Kidney (tissue), 14 donors: ENCODE measurements around the gene NOL12. TPM values are rescaled to one million over a fixed set of nuclear protein-coding genes. Genes with fewer than 3 reads are reported as not detected.
A peak's percentile ranks its signal among the peaks of the same experiment; 100 is the strongest.

ENCODE experiments used
- DNase-seq, 5 donors: peaks; one replicate each; pipeline ENCODE4 v3.0.0-alpha.2; 2013 to 2020
- FAIRE-seq: peaks from 2 replicates; lab custom pipeline; 2012; peaks lifted over from hg19 to GRCh38; lab: Jason Lieb, UNC
- H3K27ac ChIP-seq, 2 donors: one replicate each; pipeline ENCODE4 v1.7.0; 2013; ENCODE audit warnings: low read depth in 2 of 2, low read length in 2 of 2, inconsistent platforms in 1 of 2
- H3K27me3 ChIP-seq: one replicate; pipeline ENCODE4 v1.7.1; 2013; ENCODE audit warnings: low read length, inconsistent platforms; ENCODE audit not compliant: control insufficient read depth, insufficient read depth
- H3K36me3 ChIP-seq, 3 donors: one replicate each; pipeline versions ENCODE4 v1.7.0 to v1.7.1; 2013; ENCODE audit warnings: low read length in 3 of 3, control low read depth in 1 of 3, inconsistent platforms in 1 of 3; ENCODE audit not compliant: insufficient read depth in 3 of 3, control insufficient read depth in 2 of 3
- H3K4me1 ChIP-seq, 3 donors: one replicate each; pipeline versions ENCODE4 v1.7.0 to v1.7.1; 2013; ENCODE audit warnings: low read length in 3 of 3, inconsistent platforms in 1 of 3, low read depth in 1 of 3; ENCODE audit not compliant: control insufficient read depth in 2 of 3, insufficient read depth in 2 of 3
- H3K4me3 ChIP-seq, 3 donors: one replicate each; pipeline versions ENCODE4 v1.7.0 to v1.8.1; 2013; ENCODE audit warnings: low read length in 3 of 3, control low read depth in 1 of 3, inconsistent platforms in 1 of 3
- H3K9ac ChIP-seq, 3 donors: one replicate each; pipeline versions ENCODE4 v1.7.0 to v1.7.1; 2013; ENCODE audit warnings: low read length in 3 of 3, control low read depth in 1 of 3, inconsistent platforms in 1 of 3
- H3K9me3 ChIP-seq, 3 donors: one replicate each; pipeline versions ENCODE4 v1.7.0 to v1.7.1; 2013; ENCODE audit warnings: low read length in 3 of 3, control low read depth in 1 of 3, inconsistent platforms in 1 of 3; ENCODE audit not compliant: control insufficient read depth in 2 of 3, insufficient read depth in 1 of 3
- CTCF ChIP-seq: IDR thresholded peaks from 3 replicates; pipeline ENCODE4 v1.5.1; 2012; ENCODE audit warnings: mild to moderate bottlenecking, moderate library complexity, borderline replicate concordance; ENCODE audit not compliant: insufficient read depth; ENCODE audit errors: extremely low read depth
- intact Hi-C: fragments of 100-400 bp; cut with DNase I; formaldehyde crosslinking; loops from one replicate; pipeline ENCODE4 v1.11.1; 2022
- polyA plus RNA-seq: library from polyadenylated mRNA; stranded (reverse); fragments of 350-450 nt; fragmentation: Illumina TruSeq; extraction: RNeasy Lipid Tissue Mini Kit (QIAGEN cat#74804); gene quantifications from one replicate; pipeline ENCODE4 v1.2.3, GENCODE V29; 2014; ENCODE audit warnings: low read depth, low replicate concordance; ENCODE audit not compliant: insufficient read depth
- total RNA-seq: library from RNA; stranded (reverse); fragmentation: NEBNext Ultra II Directional; extraction: Animal tissue kit (Norgen Biotek cat#: 25700); gene quantifications from one replicate; pipeline ENCODE4 v1.2.1, GENCODE V29; 2021
- donor health status: control.
- donor health status: control.
- donor health status: control.
- donor health status: control.
- donor health status: control.
- donor health status: DM: yes; HTN: yes; CAD: no.
- donor health status: Normal renal cell carcinoma (clear cell type).

The NOL12 gene
- total and polyA plus RNA-seq, 2 donors from 2014 or later: 26.3 to 27.5 TPM

DNA sequence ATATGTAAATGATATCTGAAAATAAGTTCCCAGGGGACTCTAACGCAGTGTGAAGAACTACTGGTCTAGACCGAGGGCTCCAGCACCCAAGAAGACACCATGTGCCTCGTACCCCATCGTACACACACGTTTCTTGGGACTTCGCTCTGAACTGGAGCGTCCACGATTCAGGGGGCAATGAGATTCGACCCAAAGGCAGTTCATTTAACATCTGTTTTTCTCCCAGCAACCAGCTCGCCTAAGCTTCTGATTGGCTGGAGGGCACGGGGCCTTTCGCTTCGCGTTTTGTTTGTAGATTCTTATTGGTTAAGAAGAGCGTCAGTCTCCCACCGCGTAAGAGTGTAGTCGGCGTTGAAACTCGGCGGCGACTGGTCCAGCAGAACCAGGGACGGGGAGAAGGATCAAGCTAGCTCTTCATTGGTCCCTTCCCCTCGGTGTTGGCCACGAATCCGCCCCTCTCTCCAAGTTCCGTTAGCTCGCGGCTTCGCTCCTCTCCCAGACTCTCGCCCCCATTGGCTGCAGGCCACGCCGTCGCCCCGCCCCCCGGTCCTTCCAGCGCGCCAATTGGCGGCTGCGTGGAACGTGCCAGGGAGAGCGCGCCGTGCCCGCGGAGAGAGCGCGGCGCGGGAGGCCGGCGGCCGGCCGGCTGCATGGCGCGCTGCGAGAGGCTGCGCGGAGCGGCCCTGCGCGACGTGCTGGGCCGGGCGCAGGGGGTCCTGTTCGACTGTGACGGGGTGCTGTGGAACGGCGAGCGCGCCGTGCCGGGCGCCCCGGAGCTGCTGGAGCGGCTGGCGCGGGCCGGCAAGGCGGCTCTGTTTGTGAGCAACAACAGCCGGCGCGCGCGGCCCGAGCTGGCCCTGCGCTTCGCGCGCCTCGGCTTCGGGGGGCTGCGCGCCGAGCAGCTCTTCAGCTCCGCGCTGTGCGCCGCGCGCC is 27.7 kb upstream of the NOL12 start, which contains the start of gene PDXP:
PDXP (plus strand) TSS at position 591 of the 933 bp plus-strand sequence; CDS start at position 651, 60 bp downstream.
- DNase-seq (peak; percentile 99 to 100 (median 100)), FAIRE-seq (peak; percentile 99)
- intact Hi-C loops: no loop called here
- no peak for TF ChIP-seq CTCF
- H3K9ac ChIP-seq: peak within 1 kb of the TSS; percentile 51 to 71 (median 67)
- H3K4me3 ChIP-seq: peak within 1 kb of the TSS; percentile 67 to 90 (median 79)
- H3K27ac ChIP-seq: peak within 1 kb of the TSS in 1 of 2 donors; percentile 57
- H3K9me3 ChIP-seq: no peaks in the 10 kb centered on the region
- no peaks in the 10 kb centered on the region for H3K27me3 ChIP-seq
- peaks cover 5 to 28% (median 9%) of the 10 kb centered on the region in 3 donors for H3K4me1 ChIP-seq
- H3K36me3 ChIP-seq: no peaks in the 10 kb centered on the region

GRCh38 chr22:37659066-37659896 is 26.9 kb upstream of the NOL12 start:
- TF ChIP-seq CTCF: no peak
- intact Hi-C loops: no loop called here
- FAIRE-seq (no peak), DNase-seq (peak in 3 of 5 donors; percentile 18 to 76 (median 44))
- no peaks in the 10 kb centered on the region for H3K9me3 ChIP-seq
- H3K36me3 ChIP-seq: no peaks in the 10 kb centered on the region
- H3K27ac ChIP-seq: peak overlapping the region in 1 of 2 donors; percentile 57
- no peaks in the 10 kb centered on the region for H3K27me3 ChIP-seq
- H3K9ac ChIP-seq: peak overlapping the region in 2 of 3 donors; percentile 17 to 51
- peak overlapping the region; percentile 42 to 67 (median 66) for H3K4me3 ChIP-seq
- H3K4me1 ChIP-seq: peaks cover 5 to 28% (median 9%) of the 10 kb centered on the region in 3 donors

- Histone ChIP-seq H3K9me3 (no peaks in the 10 kb centered on the region), H3K27ac (no peak overlapping the region), H3K4me3 (peak overlapping the region in 2 of 3 donors; percentile 66 to 67), H3K9ac (peak overlapping the region in 1 of 3 donors; percentile 51), H3K36me3 (no peaks in the 10 kb centered on the region), H3K27me3 (no peaks in the 10 kb centered on the region), H3K4me1 (peaks cover 5 to 28% (median 9%) of the 10 kb centered on the region in 3 donors)
- intact Hi-C loops: no loop called here
- DNase-seq: no peak
- no peak for FAIRE-seq
- TF ChIP-seq CTCF: no peak
Measured at GRCh38 chr22:37659897-37660708, 26.0 kb upstream of the NOL12 start.
